SK-N-MC (cell line): Measurements from ENCODE around the gene NINJ2.

Experiments used
- DNase-seq: peaks from one replicate; pipeline ENCODE4 v3.0.0-alpha.2; 2011; ENCODE audit warnings: low read depth, low spot score
- H3K27ac ChIP-seq: fragments of 200-600 bp; sonication (generic); 2 replicates; pipeline ENCODE4 v1.5.1; 2016; ENCODE audit warnings: mixed run types
- H3K36me3 ChIP-seq: fragments of 200-600 bp; sonication (generic); 2 replicates; pipeline ENCODE4 v1.6.1; 2017; ENCODE audit warnings: antibody characterized with exemption, low read length, mixed read lengths; ENCODE audit not compliant: insufficient read depth
- H3K4me3 ChIP-seq: fragments of 200-600 bp; sonication (generic); 2 replicates; pipeline ENCODE4 v1.5.1; 2016
- H3K9ac ChIP-seq: fragments of 200-600 bp; sonication (generic); 2 replicates; pipeline ENCODE4 v1.8.0; 2017; ENCODE audit warnings: mixed run types, mixed read lengths; ENCODE audit not compliant: insufficient read length
- H3K9me3 ChIP-seq: fragments of 200-600 bp; sonication (generic); 2 replicates; pipeline ENCODE4 v1.6.1; 2017; ENCODE audit warnings: low read depth, mild to moderate bottlenecking, antibody characterized with exemption, low read length, moderate library complexity, mixed read lengths
- EZH2 ChIP-seq: fragments of 200-600 bp; sonication (generic); IDR thresholded peaks from one replicate; pipeline ENCODE4 v1.6.1; 2017; ENCODE audit warnings: antibody characterized with exemption
- FOXP2 ChIP-seq: optimal IDR thresholded peaks from 2 replicates; pipeline ENCODE3; 2011; ENCODE audit warnings: mild to moderate bottlenecking, moderate library complexity; ENCODE audit not compliant: insufficient read depth; ENCODE audit errors: extremely low read length, control extremely low read depth
- POLR2AphosphoS5 ChIP-seq: IDR thresholded peaks from 2 replicates; pipeline ENCODE4 v1.6.1; 2012; ENCODE audit warnings: mild to moderate bottlenecking, low read depth, low read length, borderline replicate concordance

NINJ2 gene

GRCh38 chr12:678747-679712 is 15.8 kb upstream of the NINJ2 start:
- no peak overlapping the region for H3K27ac ChIP-seq
- H3K4me3 ChIP-seq, result no peak overlapping the region
- no peaks in the 10 kb centered on the region for H3K36me3 ChIP-seq
- TF ChIP-seq EZH2, result no peak
- DNase-seq, result no peak
- H3K9me3 ChIP-seq, result no peaks in the 10 kb centered on the region
- H3K9ac ChIP-seq, result no peak overlapping the region

GRCh38 chr12:675562-675961 is 12.3 kb upstream of the NINJ2 start:
- no peak overlapping the region for H3K4me3 ChIP-seq
- H3K9me3 ChIP-seq, result no peaks in the 10 kb centered on the region
- no peak overlapping the region for H3K9ac ChIP-seq
- H3K36me3 ChIP-seq, result no peaks in the 10 kb centered on the region
- no peak for DNase-seq
- TF ChIP-seq FOXP2 (no peak), POLR2AphosphoS5 (no peak), EZH2 (no peak)
- H3K27ac ChIP-seq, result no peak overlapping the region

- Histone ChIP-seq H3K9me3 (no peaks in the 10 kb centered on the region), H3K4me3 (no peak overlapping the region), H3K36me3 (no peaks in the 10 kb centered on the region), H3K9ac (no peak overlapping the region), H3K27ac (no peak overlapping the region)
- no peak for TF ChIP-seq EZH2
- TF ChIP-seq POLR2AphosphoS5, result no peak
- no peak for TF ChIP-seq FOXP2
- DNase-seq, result no peak
Observed at GRCh38 chr12:674272-674781, 11.1 kb upstream of the NINJ2 start.

- Histone ChIP-seq H3K36me3 (no peaks in the 10 kb centered on the region), H3K9ac (no peak overlapping the region)
Observed at GRCh38 chr12:673849-674248, 10.6 kb upstream of the NINJ2 start.

GRCh38 chr12:669576-669945 is 6.3 kb upstream of the NINJ2 start:
- TF ChIP-seq POLR2AphosphoS5 (no peak), EZH2 (no peak), FOXP2 (no peak)

More at GRCh38 chr12:673849-674248, 10.6 kb upstream of the NINJ2 start:
- Histone ChIP-seq H3K4me3 (no peak overlapping the region), H3K27ac (no peak overlapping the region), H3K9me3 (no peaks in the 10 kb centered on the region)
- DNase-seq, result no peak
- TF ChIP-seq EZH2 (no peak), POLR2AphosphoS5 (no peak), FOXP2 (no peak)

GRCh38 chr12:668090-668481 is 4.8 kb upstream of the NINJ2 start:
- DNase-seq, result no peak
- H3K4me3 ChIP-seq, result no peak overlapping the region
- no peaks in the 10 kb centered on the region for H3K36me3 ChIP-seq
- H3K9me3 ChIP-seq, result no peaks in the 10 kb centered on the region
- H3K27ac ChIP-seq, result no peak overlapping the region
- no peak overlapping the region for H3K9ac ChIP-seq
- TF ChIP-seq EZH2, result no peak
- TF ChIP-seq POLR2AphosphoS5, result no peak
- TF ChIP-seq FOXP2, result no peak

More at GRCh38 chr12:669576-669945, 6.3 kb upstream of the NINJ2 start:
- H3K27ac ChIP-seq, result no peak overlapping the region
- DNase-seq, result no peak
- H3K9ac ChIP-seq, result no peak overlapping the region
- no peaks in the 10 kb centered on the region for H3K36me3 ChIP-seq
- H3K9me3 ChIP-seq, result no peaks in the 10 kb centered on the region
- H3K4me3 ChIP-seq, result no peak overlapping the region

- no peak overlapping the region for H3K4me3 ChIP-seq
- no peak for DNase-seq
- H3K36me3 ChIP-seq, result no peaks in the 10 kb centered on the region
- H3K9me3 ChIP-seq, result no peaks in the 10 kb centered on the region
- H3K9ac ChIP-seq, result no peak overlapping the region
- TF ChIP-seq POLR2AphosphoS5, result no peak
- no peak for TF ChIP-seq EZH2
- no peak for TF ChIP-seq FOXP2
- H3K27ac ChIP-seq, result no peak overlapping the region
Observed at GRCh38 chr12:666766-667308, 3.6 kb upstream of the NINJ2 start.

- DNase-seq, result no peak
- H3K36me3 ChIP-seq, result no peaks in the 10 kb centered on the region
- no peak overlapping the region for H3K9ac ChIP-seq
- no peaks in the 10 kb centered on the region for H3K9me3 ChIP-seq
- H3K27ac ChIP-seq, result no peak overlapping the region
- H3K4me3 ChIP-seq, result no peak overlapping the region
- TF ChIP-seq EZH2 (no peak), POLR2AphosphoS5 (no peak), FOXP2 (no peak)
Observed at GRCh38 chr12:666066-666465, 2.8 kb upstream of the NINJ2 start.

- Histone ChIP-seq H3K27ac (no peak overlapping the region), H3K4me3 (no peak overlapping the region), H3K9ac (no peak overlapping the region), H3K9me3 (no peaks in the 10 kb centered on the region), H3K36me3 (no peaks in the 10 kb centered on the region)
- no peak for DNase-seq
- TF ChIP-seq POLR2AphosphoS5 (no peak), EZH2 (no peak), FOXP2 (no peak)
Observed at GRCh38 chr12:664779-665092, 1.5 kb upstream of the NINJ2 start.
